HCT116 (cell line): ENCODE results near the gene APPL2. TPM values are rescaled to one million over a fixed set of nuclear protein-coding genes. Genes with fewer than 3 reads are reported as not detected.

Experiments used
- ATAC-seq: fragments of 200-7000 bp; cut with Tn5 transposase; 2 replicates; pipeline ENCODE4 v1.9.1; 2020; ENCODE audit warnings: mild to moderate bottlenecking, moderate library complexity
- BruUV-seq: library from RNA; stranded (reverse); fragments of 400-500 nt; replicated peaks from 2 replicates; lab custom pipeline; 2021; lab: Mats Ljungman, UMichigan
- CTCF ChIA-PET: fragments of 300-600 bp; sonication (Branson Sonifier 250); formaldehyde crosslinking; loops from one replicate; lab custom pipeline; 2021; ENCODE audit warnings: antibody characterized with exemption; lab: Charles Lee
- POLR2A ChIA-PET: fragments of 300-600, 350-600 bp; sonication (Branson Sonifier 250); formaldehyde crosslinking; loops from one replicate; lab custom pipeline; 2021; ENCODE audit warnings: antibody characterized with exemption; lab: Charles Lee
- RAD21 ChIA-PET, 2 experiments: fragments of 300-600 bp; sonication (Branson Sonifier 250); formaldehyde crosslinking; loops; one replicate each; lab custom pipeline; 2023; ENCODE audit warnings: low total read pairs in 2 of 2; ENCODE audit not compliant: uncharacterized antibody in 2 of 2, unreplicated experiment in 2 of 2, low non-redundant PET in 1 of 2; lab: Charles Lee
- DNase-seq: peaks from one replicate; pipeline ENCODE4 v3.0.0-alpha.2; 2010; ENCODE audit warnings: low read depth, low spot score
- H2AFZ ChIP-seq: fragments of 200-600 bp; shearing (Covaris generic), sonication (generic); 2 replicates; pipeline ENCODE4 v1.6.1; 2017; ENCODE audit warnings: low read depth, mixed run types, mixed read lengths, antibody characterized with exemption, low read length; ENCODE audit not compliant: poor library complexity, severe bottlenecking
- H3K27ac ChIP-seq: 2 replicates; pipeline ENCODE4 v1.5.1; 2012; ENCODE audit warnings: low read depth, low read length
- H3K27me3 ChIP-seq: fragments of 200-600 bp; sonication (generic); 2 replicates; pipeline ENCODE4 v1.6.1; 2016; ENCODE audit warnings: mixed run types, low read length, mixed read lengths; ENCODE audit not compliant: insufficient read depth
- H3K36me3 ChIP-seq, 2 experiments: fragments of 200-500 bp in 1 of 2; fragments of 200-600 bp in 1 of 2; sonication (Bioruptor generic) in 1 of 2; sonication (generic) in 1 of 2; 2 replicates each; pipeline versions ENCODE4 v1.5.1 to v1.6.1; 2014 to 2016; ENCODE audit warnings: low read length in 2 of 2, inconsistent platforms in 1 of 2, mixed read lengths in 1 of 2, mixed run types in 1 of 2; ENCODE audit not compliant: insufficient read depth in 2 of 2, control insufficient read depth in 1 of 2
- H3K4me1 ChIP-seq, 2 experiments: fragments of 200-600 bp in 1 of 2; sonication (generic) in 1 of 2; 2 replicates each; pipeline versions ENCODE4 v1.5.1 to v1.6.1; 2012 to 2017; ENCODE audit warnings: low read length in 2 of 2, inconsistent platforms in 1 of 2, mild to moderate bottlenecking in 1 of 2, mixed read lengths in 1 of 2, mixed run types in 1 of 2, moderate library complexity in 1 of 2; ENCODE audit not compliant: insufficient read depth in 2 of 2, control insufficient read depth in 1 of 2
- H3K4me2 ChIP-seq: fragments of 200-600 bp; sonication (generic); 2 replicates; pipeline ENCODE4 v1.6.1; 2017; ENCODE audit warnings: mixed run types, low read length, mixed read lengths
- H3K4me3 ChIP-seq, 2 experiments: fragments of 200-600 bp in 1 of 2; sonication (generic) in 1 of 2; replicated peaks in 1 of 2; 2 replicates each; pipeline ENCODE4 v1.5.1; 2011 to 2016; ENCODE audit warnings: low read length in 2 of 2, control low read depth in 1 of 2, low read depth in 1 of 2, mild to moderate bottlenecking in 1 of 2, mixed read lengths in 1 of 2, mixed run types in 1 of 2
- H3K79me2 ChIP-seq: fragments of 200-600 bp; sonication (generic); 2 replicates; pipeline ENCODE4 v1.6.1; 2017; ENCODE audit warnings: mild to moderate bottlenecking, mixed run types, low read length, moderate library complexity, mixed read lengths; ENCODE audit not compliant: insufficient read depth
- H3K9ac ChIP-seq: fragments of 200-600 bp; sonication (generic); 2 replicates; pipeline ENCODE4 v1.6.1; 2016; ENCODE audit warnings: low read length, mixed read lengths
- H3K9me2 ChIP-seq: fragments of 200-600 bp; sonication (generic), shearing (Covaris generic); 2 replicates; pipeline ENCODE4 v1.6.1; 2017; ENCODE audit warnings: mixed run types, mild to moderate bottlenecking, moderate library complexity; ENCODE audit not compliant: insufficient read depth
- H3K9me3 ChIP-seq, 2 experiments: fragments of 200-500 bp in 1 of 2; fragments of 200-600 bp in 1 of 2; sonication (Bioruptor generic) in 1 of 2; sonication (generic) in 1 of 2; 2 replicates each; pipeline ENCODE4 v1.6.1; 2014 to 2017; ENCODE audit warnings: low read length in 2 of 2, mixed read lengths in 2 of 2, inconsistent platforms in 1 of 2, low read depth in 1 of 2, mild to moderate bottlenecking in 1 of 2, mixed run types in 1 of 2, moderate library complexity in 1 of 2; ENCODE audit not compliant: control insufficient read depth in 1 of 2, insufficient read depth in 1 of 2
- H4K20me1 ChIP-seq: fragments of 200-600 bp; sonication (generic), shearing (Covaris generic); 2 replicates; pipeline ENCODE4 v1.6.1; 2017; ENCODE audit warnings: mixed run types, mild to moderate bottlenecking, moderate library complexity; ENCODE audit not compliant: insufficient read depth
- CBX3 ChIP-seq: IDR thresholded peaks from 2 replicates; pipeline ENCODE4 v1.6.1; 2012; ENCODE audit warnings: low read depth
- CEBPB ChIP-seq: IDR thresholded peaks from 2 replicates; pipeline ENCODE4 v1.6.1; 2012; ENCODE audit warnings: low read depth
- ELF1 ChIP-seq: IDR thresholded peaks from 2 replicates; pipeline ENCODE4 v1.6.1; 2012; ENCODE audit warnings: low read depth, borderline replicate concordance
- EZH2phosphoT487 ChIP-seq: fragments of 200-600 bp; IDR thresholded peaks from 2 replicates; pipeline ENCODE4 v1.6.1; 2018; ENCODE audit warnings: antibody characterized with exemption, borderline replicate concordance
- FOSL1 ChIP-seq: IDR thresholded peaks from 2 replicates; pipeline ENCODE4 v1.6.1; 2012; ENCODE audit warnings: low read depth
- JUND ChIP-seq: IDR thresholded peaks from 2 replicates; pipeline ENCODE4 v1.6.1; 2012
- POLR2A ChIP-seq: IDR thresholded peaks from 2 replicates; pipeline ENCODE4 v1.7.0; 2011; ENCODE audit warnings: borderline replicate concordance; ENCODE audit not compliant: insufficient read depth, insufficient read length; ENCODE audit errors: extremely low read depth
- SIN3A ChIP-seq: IDR thresholded peaks from 2 replicates; pipeline ENCODE4 v1.6.1; 2012; ENCODE audit warnings: low read depth
- SP1 ChIP-seq: IDR thresholded peaks from 2 replicates; pipeline ENCODE4 v1.6.1; 2012; ENCODE audit warnings: low read depth
- SRF ChIP-seq: IDR thresholded peaks from 2 replicates; pipeline ENCODE4 v1.6.1; 2012; ENCODE audit warnings: low read depth
- YY1 ChIP-seq: IDR thresholded peaks from 2 replicates; pipeline ENCODE4 v1.6.1; 2011; ENCODE audit warnings: low read length, low read depth, moderate library complexity, mild to moderate bottlenecking; ENCODE audit not compliant: insufficient replicate concordance; ENCODE audit errors: extremely low read depth
- ZNF274 ChIP-seq: fragments of 200-500 bp; sonication (Bioruptor generic); IDR thresholded peaks from 2 replicates; pipeline ENCODE4 v1.6.1; 2014; ENCODE audit warnings: mild to moderate bottlenecking, low read depth, low read length, inconsistent platforms
- intact Hi-C: fragments of 100-400 bp; cut with micrococcal nuclease; formaldehyde crosslinking; loops from 2 replicates; pipeline ENCODE4 v1.10.0; 2022
- total RNA-seq: library from RNA; stranded (reverse); gene quantifications from one replicate; pipeline ENCODE4 v1.2.1, GENCODE V29; 2021; ENCODE audit not compliant: unreplicated experiment
- TF ChIP-seq, protein P1 (sequence below): IDR thresholded peaks from 2 replicates; pipeline ENCODE4 v1.6.1; 2012
- TF ChIP-seq, protein P2 (sequence below): IDR thresholded peaks from 2 replicates; pipeline ENCODE4 v1.6.1; 2011; ENCODE audit warnings: mild to moderate bottlenecking, low read length, moderate library complexity; ENCODE audit not compliant: insufficient replicate concordance; ENCODE audit errors: extremely low read depth
- TF ChIP-seq, protein P3 (sequence below): IDR thresholded peaks from 2 replicates; pipeline ENCODE4 v1.6.1; 2012; ENCODE audit warnings: low read depth
- TF ChIP-seq, protein P4 (sequence below), 3 experiments: fragments of 200-600 bp in 1 of 3; sonication (generic) in 1 of 3; IDR thresholded peaks in 2 of 3; conservative IDR thresholded peaks in 1 of 3; 2 replicates each; pipeline ENCODE4 v1.5.1; 2012 to 2017; ENCODE audit warnings: low read depth in 2 of 3, low read length in 2 of 3, antibody characterized with exemption in 1 of 3, borderline replicate concordance in 1 of 3, control low read depth in 1 of 3, mild to moderate bottlenecking in 1 of 3, mixed read lengths in 1 of 3, mixed run types in 1 of 3, moderate library complexity in 1 of 3; ENCODE audit not compliant: insufficient read depth in 1 of 3

The APPL2 gene
- total RNA-seq, 1 experiment from 2014 or later: 22.6 TPM

DNA sequence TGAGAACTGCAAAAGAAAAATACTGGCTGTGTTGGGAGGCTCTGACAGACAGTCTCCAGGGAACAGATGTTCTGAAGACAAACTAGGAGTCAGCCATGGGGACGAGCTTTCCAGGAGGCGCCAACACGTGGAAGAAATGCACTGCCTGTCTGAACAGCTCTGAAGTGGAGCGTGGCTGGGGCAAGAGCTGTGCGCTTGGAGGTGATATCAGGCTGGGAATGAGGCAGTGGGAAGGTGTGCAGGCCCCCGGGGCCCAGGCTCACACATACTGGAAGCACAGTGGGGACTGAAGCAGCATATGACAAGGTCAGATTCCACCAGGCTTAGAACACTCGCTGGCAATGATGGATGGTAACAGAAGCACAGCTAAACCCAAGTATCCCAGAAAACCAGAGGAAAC, 17.5 kb downstream of the APPL2 start:
- H3K27me3 ChIP-seq: no peaks in the 10 kb centered on the region
- H3K27ac ChIP-seq: no peak overlapping the region
- no peak overlapping the region for H3K4me3 ChIP-seq
- no peak overlapping the region for H3K4me2 ChIP-seq
- TF ChIP-seq JUND (no peak), ZNF274 (no peak), SP1 (no peak), CEBPB (no peak), SRF (no peak), FOSL1 (no peak), SIN3A (no peak), YY1 (no peak), CBX3 (no peak), POLR2A (no peak), ELF1 (no peak), EZH2phosphoT487 (no peak)
- TF ChIP-seq, protein P1, sequence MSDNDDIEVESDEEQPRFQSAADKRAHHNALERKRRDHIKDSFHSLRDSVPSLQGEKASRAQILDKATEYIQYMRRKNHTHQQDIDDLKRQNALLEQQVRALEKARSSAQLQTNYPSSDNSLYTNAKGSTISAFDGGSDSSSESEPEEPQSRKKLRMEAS: no peak
- TF ChIP-seq, protein P2, sequence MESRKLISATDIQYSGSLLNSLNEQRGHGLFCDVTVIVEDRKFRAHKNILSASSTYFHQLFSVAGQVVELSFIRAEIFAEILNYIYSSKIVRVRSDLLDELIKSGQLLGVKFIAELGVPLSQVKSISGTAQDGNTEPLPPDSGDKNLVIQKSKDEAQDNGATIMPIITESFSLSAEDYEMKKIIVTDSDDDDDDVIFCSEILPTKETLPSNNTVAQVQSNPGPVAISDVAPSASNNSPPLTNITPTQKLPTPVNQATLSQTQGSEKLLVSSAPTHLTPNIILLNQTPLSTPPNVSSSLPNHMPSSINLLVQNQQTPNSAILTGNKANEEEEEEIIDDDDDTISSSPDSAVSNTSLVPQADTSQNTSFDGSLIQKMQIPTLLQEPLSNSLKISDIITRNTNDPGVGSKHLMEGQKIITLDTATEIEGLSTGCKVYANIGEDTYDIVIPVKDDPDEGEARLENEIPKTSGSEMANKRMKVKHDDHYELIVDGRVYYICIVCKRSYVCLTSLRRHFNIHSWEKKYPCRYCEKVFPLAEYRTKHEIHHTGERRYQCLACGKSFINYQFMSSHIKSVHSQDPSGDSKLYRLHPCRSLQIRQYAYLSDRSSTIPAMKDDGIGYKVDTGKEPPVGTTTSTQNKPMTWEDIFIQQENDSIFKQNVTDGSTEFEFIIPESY: no peak
- TF ChIP-seq, protein P3, sequence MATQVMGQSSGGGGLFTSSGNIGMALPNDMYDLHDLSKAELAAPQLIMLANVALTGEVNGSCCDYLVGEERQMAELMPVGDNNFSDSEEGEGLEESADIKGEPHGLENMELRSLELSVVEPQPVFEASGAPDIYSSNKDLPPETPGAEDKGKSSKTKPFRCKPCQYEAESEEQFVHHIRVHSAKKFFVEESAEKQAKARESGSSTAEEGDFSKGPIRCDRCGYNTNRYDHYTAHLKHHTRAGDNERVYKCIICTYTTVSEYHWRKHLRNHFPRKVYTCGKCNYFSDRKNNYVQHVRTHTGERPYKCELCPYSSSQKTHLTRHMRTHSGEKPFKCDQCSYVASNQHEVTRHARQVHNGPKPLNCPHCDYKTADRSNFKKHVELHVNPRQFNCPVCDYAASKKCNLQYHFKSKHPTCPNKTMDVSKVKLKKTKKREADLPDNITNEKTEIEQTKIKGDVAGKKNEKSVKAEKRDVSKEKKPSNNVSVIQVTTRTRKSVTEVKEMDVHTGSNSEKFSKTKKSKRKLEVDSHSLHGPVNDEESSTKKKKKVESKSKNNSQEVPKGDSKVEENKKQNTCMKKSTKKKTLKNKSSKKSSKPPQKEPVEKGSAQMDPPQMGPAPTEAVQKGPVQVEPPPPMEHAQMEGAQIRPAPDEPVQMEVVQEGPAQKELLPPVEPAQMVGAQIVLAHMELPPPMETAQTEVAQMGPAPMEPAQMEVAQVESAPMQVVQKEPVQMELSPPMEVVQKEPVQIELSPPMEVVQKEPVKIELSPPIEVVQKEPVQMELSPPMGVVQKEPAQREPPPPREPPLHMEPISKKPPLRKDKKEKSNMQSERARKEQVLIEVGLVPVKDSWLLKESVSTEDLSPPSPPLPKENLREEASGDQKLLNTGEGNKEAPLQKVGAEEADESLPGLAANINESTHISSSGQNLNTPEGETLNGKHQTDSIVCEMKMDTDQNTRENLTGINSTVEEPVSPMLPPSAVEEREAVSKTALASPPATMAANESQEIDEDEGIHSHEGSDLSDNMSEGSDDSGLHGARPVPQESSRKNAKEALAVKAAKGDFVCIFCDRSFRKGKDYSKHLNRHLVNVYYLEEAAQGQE: no peak
- TF ChIP-seq, protein P4, sequence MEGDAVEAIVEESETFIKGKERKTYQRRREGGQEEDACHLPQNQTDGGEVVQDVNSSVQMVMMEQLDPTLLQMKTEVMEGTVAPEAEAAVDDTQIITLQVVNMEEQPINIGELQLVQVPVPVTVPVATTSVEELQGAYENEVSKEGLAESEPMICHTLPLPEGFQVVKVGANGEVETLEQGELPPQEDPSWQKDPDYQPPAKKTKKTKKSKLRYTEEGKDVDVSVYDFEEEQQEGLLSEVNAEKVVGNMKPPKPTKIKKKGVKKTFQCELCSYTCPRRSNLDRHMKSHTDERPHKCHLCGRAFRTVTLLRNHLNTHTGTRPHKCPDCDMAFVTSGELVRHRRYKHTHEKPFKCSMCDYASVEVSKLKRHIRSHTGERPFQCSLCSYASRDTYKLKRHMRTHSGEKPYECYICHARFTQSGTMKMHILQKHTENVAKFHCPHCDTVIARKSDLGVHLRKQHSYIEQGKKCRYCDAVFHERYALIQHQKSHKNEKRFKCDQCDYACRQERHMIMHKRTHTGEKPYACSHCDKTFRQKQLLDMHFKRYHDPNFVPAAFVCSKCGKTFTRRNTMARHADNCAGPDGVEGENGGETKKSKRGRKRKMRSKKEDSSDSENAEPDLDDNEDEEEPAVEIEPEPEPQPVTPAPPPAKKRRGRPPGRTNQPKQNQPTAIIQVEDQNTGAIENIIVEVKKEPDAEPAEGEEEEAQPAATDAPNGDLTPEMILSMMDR (IDR thresholded peaks at IDR 0.05 in 2 of 3, conservative IDR thresholded peaks at IDR 0.05 in 1 of 3; ENCODE audit: borderline replicate concordance in 1 of 3, insufficient read depth in 1 of 3, low read depth in 2 of 3, low read length in 2 of 3): no peak
- POLR2A ChIA-PET: no interaction called here
- no peak for DNase-seq
- RAD21 ChIA-PET: no interaction called here
- CTCF ChIA-PET: no interaction called here
- H3K4me1 ChIP-seq: peaks cover 7% of the 10 kb centered on the region in 2 experiments; a peak in 3 of 4 replicates
- no peak overlapping the region for H2AFZ ChIP-seq
- H3K9ac ChIP-seq: no peak overlapping the region
- intact Hi-C loops: no loop called here
- no peaks in the 10 kb centered on the region for H3K9me3 ChIP-seq
- ATAC-seq: no peak
- H3K9me2 ChIP-seq: no peaks in the 10 kb centered on the region
- no TSS peak for BruUV-seq
- peaks cover 0 to 2% of the 10 kb centered on the region in 2 experiments; a peak in 1 of 4 replicates for H3K36me3 ChIP-seq
- H4K20me1 ChIP-seq: no peaks in the 10 kb centered on the region
- H3K79me2 ChIP-seq: no peaks in the 10 kb centered on the region
